GM21390 (cell line): ENCODE measurements around the gene MATN1.

Source experiments
- ATAC-seq: cut with Tn5 transposase; IDR thresholded peaks from one replicate; pipeline ENCODE4 v1.9.1; 2021; ENCODE audit not compliant: unreplicated experiment

Gene MATN1

DNA sequence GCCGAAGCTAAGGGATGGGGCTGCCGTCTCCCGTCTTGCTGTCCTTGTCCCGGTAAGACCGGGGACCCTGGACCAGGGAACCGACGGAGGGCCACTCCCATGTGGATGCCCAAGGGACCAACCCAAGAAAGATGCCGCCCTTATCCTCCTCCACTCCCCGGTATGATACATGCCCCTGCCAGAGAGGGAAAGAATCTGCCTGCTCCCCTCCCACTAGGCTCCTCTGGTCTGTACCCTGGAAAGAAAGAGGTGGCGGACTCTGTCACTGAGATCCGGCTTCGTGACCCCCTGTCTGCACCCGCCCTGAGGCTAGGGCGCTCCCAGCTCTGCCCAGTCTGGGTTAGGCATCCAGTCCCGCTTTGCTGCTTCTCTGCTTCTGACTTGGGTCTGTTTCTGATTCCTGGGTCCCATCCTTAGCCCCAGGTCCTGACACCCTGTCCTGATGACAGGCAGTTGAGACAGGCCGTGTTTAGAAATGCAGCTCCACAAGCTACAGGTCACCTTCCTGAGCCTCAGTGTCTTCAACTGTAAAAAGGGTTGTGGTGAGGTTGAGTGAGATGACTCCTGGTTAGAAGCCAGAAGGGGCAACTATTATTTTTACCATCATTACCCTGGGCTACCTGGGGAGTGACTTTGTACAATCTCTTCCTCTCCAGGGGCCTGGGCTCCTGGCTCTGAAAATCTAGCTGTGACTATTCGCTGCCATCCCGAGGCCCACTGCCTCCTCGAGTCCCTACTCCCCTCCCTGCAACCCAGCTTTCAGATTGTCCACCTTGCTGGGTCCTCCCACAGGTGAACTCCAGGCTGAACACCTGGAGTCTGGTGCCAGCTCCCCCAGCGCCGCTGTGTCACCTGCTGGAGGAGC is 3.7 kb downstream of the MATN1 start:
- no peak for ATAC-seq

DNA sequence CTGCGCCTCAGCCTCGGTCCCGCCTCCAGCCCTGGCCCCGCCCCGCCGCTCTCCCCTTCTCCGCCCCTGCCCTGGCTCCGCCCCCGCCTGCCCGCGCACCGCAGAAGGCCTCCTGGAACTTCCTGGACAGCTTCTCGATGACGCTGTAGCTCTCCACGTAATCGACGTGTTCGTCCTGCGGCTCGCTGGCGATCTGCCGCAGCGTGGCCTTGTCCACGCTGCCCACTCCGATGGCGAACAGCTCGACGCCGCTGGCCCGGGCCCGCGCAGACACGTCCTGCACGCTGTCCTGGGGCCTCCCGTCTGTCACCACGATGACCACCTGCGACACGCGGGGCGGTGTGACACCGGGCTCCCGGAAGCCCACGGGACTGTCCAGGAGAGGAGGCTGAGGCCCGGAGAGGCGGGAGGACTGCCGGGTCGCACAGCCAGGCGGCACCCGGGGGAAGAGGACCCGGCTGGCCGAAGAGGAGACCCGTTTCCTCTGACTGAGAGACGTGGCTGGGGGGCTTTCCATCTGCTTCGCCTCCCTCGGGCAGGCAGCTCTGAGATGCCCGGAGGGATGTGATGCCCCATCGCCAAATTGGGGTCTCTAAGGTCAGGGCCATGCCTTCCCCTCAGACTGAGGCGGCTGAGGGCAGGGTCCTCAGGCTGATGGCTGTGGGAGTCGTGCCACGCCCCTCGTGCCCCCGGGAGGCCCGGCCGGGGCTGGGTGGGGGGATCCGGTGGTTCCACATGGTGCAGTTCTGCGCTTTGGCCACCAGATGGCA is 4.6 kb downstream of the MATN1 start:
- peak; percentile 45 for ATAC-seq

DNA sequence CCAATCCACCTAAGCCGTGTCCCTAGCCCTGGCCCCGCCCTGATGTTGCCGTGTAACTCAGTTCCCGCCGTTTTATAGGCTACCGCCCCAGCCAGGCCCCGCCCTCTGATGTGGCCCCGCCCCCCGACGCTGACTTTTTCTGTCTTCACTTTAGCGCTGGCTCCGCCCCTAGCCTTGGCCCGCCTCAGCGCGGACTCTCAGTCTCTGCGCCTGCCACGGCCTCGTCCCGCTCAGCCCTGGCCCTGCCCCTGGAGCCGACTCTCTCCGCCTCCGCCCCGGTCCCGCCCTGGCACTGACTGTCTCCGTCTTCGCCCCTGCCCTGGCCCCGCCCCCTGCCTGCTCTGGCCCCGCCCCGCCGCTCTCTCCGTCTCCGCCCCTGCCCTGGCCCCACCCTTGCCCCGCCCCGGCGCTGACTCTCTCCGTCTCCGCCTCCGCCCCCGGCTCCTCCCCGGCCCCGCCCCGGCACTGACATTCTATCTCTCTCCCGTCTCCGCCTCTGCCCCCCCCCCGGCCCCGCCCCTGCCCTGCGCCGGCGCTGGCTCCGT is 5.2 kb downstream of the MATN1 start:
- peak; percentile 86 for ATAC-seq

DNA sequence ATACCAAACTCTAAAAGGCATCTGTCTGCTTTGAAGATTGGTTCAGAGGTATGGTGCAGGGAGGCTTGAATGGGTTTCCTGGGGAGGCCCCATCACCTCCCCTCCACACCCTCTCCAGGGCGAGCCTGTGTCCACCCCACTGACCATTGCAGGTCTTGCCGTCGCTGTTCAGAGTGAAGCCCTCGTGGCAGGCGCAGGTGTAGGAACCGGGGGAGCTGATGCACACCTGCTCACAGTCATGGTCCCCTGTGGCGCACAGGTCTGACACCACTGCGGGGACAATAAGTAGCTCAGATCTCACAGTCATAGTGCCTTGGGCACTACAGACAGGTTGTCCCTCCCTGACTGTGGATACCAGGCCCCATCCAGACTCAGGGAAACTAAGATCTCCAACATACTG is 6.7 kb downstream of the MATN1 start:
- no peak for ATAC-seq

DNA sequence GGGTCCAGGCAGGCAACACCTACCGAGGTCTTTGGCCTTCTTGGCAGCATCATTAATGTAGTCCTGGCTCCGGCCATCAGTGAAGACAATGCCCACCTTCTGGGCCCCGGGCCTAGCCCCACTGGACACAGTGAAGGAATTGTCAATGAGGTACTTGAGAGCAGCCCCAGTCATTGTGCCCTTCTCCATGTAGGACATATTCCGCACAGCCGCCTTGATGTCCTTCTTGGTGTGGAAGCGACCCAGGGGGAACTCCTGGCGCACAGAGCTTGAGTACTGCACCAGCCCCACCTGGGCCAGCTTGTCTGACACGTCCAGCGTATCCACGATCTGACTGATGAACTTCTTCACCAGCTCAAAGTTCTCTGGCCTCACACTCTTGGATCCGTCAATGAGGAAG is 7.5 kb downstream of the MATN1 start:
- no peak for ATAC-seq

DNA sequence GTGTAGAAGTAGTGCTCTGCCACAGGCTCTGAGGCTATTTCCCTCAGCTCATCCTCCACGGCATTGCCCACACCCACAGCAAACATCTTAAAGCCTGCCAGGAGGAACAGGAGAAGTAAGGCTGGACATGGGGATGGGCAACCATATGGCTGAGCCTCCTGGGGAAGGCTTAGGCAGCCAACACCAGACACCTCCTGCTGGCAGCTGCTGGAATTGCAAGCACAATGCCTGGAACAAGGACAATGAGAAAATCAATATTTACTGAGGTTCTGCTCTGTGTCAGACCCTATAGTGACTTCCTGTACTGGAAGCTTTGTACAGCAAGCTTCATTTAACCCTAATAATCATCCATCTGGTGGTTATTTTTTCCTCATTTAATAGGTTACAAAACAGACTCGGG is 8.2 kb downstream of the MATN1 start:
- no peak for ATAC-seq

DNA sequence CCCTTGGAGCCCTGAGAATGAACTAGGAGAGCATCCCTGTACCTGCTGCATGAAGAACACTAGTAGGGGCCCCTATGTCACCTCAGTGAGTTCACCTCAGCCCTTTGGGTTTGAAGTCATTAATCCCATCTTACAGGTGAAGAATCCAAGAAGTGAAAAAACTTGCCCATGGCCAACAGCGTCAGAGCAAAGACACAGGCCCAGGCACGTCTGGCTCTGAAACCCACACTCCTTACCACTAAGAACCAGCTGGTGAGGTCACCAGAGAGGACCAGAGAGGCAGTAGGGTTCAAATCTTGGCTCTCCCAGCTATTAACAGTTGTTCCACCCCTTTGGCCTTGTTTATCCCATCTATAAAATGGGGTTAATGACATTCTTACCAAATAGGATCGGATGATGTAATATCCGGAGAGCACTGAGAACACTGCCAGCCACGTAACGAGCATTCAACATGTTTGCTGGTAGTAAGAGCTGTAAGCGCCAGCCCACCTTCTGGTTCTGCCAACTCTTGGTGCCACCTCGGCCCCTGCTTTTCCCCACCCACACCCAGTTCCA is 8.8 kb downstream of the MATN1 start:
- no peak for ATAC-seq

DNA sequence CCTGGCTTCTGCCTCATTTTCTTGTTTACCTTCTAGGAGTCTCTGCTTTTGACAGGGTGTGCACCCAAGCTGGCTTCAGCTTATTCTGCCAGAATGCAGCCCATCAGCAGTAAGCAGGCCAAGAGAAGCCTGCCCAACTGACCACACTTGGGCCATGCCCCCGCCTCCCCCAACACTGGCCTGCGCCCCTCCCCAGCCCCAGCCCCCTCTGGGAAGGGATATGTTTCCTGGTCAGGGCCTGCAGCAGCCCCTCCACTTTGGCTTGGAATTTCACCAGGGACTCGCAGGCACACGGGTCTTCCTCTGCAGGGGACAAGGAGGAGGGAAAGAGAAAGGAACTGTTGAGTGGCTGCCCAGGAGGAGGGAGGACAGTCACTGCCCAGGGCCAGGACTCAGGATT is 9.4 kb downstream of the MATN1 start:
- no peak for ATAC-seq

DNA sequence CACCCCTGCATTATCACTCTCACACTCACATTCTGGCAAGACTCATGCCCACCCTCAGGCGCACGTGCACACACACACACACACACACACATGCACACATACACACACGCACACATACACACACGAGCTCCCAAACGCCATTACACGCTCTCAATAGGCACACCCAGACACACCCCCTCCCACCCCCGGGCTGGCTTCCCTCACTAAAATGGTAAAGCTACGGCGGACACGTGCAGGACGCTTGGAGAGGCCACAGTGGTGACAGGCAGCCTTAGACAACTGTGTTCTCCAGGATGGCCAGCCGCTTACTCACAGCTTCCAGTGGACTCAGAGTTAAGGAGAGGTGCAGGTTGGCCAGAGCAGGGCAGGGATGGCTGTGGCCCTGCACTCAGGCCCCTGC is 10.1 kb downstream of the MATN1 start:
- ATAC-seq = no peak

DNA sequence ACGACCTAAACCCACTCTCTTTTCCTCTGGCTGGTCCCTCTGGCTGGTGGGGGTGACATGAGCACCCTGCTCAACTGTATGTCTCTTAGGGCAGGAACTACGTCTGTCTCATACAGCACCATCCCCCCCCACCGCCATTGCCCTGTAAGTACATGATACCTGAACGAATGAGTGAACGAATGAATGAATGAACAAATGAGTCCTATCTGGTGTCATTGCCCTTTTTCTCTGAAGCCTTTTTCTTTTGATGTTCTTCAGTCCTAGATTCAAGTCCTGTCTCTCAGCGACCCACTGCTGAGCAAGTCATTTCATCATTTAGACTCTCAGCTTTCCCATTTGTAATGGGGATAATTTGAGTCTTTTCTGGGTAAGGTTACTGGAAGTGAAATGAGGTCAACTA is 10.8 kb downstream of the MATN1 start:
- ATAC-seq = no peak

DNA sequence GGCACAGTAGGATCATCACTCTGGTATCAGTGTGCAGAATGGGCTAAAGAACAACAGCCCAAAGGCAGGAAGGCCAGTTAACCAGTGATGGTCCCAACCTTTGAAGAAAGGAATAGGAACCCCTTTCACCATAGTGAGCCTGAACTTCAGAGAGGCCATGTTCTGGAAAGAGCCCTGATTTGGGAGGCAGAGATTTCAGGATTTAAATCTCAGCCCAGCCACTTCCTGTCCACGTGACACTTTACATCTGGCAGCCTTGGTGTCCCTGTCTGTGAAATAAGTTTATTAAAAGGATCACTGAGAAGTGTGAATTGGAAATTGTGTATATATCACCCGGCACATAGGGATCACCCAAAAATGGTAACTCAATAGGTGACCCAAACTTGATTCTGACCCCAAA is 13.0 kb downstream of the MATN1 start:
- ATAC-seq = no peak

DNA sequence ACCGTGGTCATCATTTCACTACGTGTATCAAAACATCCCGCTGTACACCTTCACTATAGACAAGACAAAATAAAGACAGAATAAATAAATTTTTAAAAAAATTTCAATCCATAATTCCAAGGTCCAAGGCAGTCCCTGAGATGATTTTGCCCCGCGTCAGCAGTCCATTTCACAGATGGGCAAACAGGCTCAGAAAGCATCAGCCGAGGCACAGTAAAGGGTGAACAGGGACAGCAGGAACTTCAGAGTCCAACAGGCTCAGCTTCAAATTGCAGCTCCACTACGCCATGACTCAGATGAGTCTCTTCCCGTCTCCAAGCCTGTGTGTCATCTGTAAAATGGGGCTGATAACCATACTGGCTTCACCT is 15.0 kb downstream of the MATN1 start:
- no peak for ATAC-seq

DNA sequence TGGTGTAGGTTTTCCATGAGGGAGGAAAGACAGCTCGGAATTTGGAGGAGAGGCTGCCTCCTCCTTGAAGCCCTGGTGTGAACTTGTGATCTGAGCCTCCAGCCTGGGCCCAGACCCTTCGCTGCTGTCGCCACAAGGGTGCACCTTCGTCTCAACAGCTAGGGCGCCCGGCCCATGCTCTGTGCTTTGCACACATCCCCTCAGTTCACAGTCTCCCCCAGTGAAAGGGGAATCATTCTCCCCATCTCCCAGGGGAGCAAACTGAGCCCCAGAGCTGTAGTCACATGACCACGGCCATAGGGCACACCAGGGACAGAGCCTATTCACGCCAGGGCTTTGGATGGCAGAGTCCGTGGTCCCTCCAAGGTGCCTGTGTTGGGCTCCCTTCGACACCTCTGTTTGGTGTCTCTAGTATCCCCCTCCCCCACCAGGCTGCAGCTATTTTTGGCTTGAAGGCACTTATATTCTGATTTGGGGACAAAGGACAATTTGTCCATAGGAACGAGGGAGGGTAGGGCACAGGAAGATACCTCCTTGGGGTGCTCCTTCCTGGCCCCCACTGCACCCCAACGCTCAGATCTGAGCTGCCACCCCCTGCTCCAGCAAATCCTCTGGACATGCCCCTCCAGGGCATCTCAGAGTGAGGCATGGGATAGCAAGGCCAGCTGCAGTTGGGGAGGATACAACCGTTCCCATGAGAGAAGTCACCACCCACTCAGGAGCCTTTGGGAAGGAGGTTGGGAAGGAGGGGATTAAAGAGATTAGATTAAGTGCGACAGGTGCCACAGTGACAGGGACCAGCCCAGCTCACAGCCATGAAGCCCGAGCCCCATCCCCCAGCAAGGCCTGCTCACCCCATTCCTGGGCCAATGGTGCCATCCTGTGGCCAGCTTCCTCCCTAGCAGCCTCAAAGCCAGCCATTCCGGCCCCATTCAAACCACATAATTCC is 15.7 kb downstream of the MATN1 start:
- no peak for ATAC-seq

DNA sequence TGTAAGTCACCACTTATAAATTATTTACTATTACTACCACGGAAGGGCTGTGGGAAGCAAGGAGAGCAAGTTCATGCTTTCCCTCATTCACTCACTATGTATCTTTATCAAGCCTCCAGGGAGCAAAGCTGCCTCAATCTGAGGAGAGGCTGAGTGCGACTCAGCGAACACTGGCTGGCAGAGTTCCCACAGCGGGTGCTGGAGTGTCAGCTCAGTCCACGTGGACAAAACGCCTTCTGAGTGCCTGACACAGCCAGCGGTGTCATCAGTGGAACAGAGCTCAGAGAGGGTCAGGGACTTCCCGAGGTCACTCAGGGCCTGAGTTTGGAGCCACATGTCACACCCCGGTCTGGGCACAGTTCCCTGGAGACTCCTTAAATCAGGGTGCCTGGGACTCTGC is 16.9 kb downstream of the MATN1 start:
- ATAC-seq = no peak

DNA sequence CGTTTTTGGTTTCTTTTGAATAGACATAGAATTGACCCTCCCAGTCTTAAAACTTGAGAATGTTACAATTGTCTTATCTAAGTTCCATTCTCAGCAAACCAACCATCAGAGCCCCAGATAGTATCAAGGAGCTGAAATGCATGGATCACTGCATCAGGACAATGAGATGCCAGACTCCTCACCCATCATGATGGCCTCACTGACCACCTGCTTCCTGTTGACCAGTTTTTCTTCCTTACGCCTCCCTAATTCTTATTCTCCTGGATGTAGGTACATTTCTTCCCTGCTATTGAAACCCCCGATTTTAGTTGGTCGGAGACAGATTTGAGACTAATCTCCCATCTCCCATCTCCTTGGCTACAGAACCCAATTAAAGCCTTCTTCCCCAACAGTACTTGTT is 17.7 kb downstream of the MATN1 start:
- no peak for ATAC-seq

DNA sequence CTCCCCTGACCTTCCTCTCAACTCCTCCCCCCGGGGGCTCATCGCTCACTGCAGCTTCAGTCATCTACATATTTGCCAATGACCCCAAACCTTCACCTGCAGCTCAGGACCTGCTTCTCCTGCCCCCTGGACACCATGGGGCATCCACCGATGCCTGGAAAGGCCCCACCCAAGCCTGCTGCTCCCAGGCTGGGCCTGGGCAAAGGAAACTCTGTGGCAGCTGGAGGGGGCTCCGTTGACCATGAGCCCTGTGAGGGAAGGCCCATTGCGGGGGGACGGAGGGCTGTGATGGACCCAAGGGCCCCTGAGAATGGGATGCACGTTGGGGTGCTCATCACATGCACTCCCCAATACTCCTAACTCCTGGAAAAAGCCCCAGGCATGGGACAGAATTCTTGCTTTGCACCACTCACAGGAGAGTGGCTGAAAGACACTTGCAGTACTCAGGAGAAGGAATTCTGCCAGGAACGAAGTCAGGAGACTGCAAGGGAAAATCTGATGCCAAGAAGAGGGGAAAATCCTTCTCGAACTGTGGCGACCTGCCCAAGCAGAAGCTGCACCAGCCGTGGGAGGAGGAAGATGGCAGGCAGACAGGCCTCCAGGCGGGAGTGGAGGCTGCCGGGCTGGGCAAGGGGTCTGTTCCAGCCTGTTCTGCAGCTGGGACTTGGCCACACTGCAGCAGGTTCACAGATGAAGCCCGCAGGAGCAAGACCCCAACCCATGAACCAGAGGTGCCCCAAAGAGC is 18.4 kb downstream of the MATN1 start:
- ATAC-seq = no peak

DNA sequence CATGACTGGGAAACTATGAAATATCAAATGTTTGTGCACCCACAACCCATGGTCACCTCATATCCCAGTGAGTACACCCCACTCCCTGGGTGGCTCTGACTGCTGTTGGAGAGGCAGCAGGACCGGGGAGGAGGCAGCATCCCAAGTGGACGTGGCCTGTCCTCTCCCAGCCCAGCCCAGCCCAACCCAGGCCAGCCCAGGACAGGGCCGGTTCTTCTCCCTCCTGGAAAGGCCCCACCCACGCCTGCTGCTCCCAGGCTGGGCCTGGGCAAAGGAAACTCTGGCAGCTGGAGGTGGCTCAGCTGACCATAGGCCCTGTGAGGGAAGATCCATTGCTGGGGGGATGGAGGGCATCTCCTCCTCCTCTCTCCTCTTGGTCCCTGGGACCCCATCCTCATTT is 19.1 kb downstream of the MATN1 start:
- ATAC-seq = no peak

DNA sequence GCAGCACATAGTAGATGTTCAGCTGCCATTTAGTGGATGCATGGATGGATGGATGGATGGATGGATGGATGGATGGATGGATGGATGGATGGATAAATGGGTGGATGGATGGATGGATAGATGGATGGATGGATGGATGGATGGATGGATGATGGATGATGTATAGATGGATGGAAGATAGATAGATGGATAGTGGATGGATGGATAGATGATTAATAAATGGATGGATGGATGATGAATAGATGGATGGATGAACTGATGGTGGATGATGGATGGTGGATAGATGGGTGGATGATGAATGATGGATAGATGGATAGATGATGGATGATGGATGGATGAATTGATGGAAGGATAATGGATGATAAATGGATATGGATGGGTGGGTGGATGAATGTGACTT is 20.6 kb downstream of the MATN1 start:
- no peak for ATAC-seq

DNA sequence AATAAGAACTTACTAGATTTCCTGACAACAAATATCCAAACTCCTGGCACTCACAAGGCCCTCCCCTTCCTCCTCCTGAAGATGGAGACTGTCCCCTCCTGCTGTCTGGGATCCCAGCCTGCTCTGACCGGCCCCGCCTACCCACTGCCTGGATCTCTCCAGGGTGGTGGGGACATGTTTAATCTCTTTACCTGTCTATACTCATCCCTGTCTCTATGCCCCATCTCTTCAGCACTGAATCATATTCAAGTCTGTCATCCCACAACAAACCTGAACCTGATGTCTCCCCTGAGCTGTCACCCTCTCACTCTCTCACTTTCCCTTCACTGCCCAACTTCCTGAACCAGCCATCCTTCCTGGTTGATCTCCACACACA is 22.1 kb downstream of the MATN1 start:
- ATAC-seq = no peak
